ACHN (cell line): ENCODE data around the gene NPM3.
"Not testable (repeated sequence)": the region's sequence is repeated elsewhere in the genome, so short reads cannot be mapped to it uniquely, and the experiment has no call there.

Experiments
- DNase-seq: peaks from one replicate; pipeline ENCODE4 v3.0.0-alpha.2; 2015
- in situ Hi-C: cut with HindIII; loops from 2 replicates; pipeline ENCODE4 v1.10.0; 2017; ENCODE audit warnings: low sequenced_read_pairs, low pct_ligation_motif_present, low pct_unique_long_range_greater_than_20kb

NPM3 gene

DNA sequence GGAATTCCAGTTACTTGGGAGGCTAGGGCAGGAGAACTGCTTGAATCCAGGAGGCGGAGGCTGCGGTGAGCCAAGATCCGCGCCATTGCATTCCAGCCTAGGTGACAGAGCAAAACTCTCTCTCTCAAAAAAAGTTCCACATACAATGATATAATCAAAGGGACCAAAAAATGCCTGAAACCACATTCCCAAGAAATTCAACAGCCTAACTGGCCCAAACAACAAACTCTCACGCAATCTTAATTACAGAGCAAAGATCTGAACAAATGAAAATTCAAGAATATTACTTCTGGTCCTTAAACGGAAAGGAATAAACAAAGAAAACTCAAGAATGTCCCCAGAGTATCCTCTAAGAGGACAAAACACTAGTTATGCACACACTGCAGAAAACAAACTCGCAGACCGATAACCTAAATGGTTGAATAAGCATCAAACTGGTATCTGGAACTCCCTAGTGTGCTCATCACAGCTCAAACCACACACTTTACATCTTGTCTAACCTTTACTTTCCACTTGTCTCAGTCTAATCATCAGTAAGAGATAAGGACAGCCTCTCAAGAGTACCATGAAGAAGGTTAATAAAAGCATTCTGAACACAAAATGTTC lies 31.3 kb upstream of the NPM3 start:
- DNase-seq, result no peak
- in situ Hi-C loops, result no loop called here

- in situ Hi-C loops, result no loop called here
- no peak for DNase-seq
Observed at GRCh38 chr10:101812606-101813005, 29.4 kb upstream of the NPM3 start.

DNA sequence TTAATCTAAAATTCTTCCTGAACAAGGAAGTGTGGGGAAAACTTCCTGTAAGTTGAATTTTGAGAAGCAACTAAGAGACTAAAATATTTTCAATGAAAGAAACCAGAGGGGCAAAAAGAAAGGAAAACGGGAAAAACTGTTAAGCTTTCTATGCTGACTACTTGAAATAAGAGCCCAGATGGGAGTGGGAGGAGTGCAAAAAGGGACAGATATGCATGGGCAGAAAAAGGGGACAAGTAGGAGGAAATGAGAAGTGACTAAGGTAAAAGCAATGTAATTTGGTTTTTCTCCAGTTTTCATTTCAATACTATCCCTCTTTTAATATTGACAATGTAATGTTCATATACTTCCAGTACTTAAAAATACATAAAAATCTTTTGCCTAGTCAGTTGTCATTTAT lies 23.9 kb upstream of the NPM3 start:
- in situ Hi-C loops, result no loop called here
- no peak for DNase-seq

GRCh38 chr10:101803511-101803910 lies 20.3 kb upstream of the NPM3 start:
- no peak for DNase-seq
- in situ Hi-C loops, result no loop called here

DNA sequence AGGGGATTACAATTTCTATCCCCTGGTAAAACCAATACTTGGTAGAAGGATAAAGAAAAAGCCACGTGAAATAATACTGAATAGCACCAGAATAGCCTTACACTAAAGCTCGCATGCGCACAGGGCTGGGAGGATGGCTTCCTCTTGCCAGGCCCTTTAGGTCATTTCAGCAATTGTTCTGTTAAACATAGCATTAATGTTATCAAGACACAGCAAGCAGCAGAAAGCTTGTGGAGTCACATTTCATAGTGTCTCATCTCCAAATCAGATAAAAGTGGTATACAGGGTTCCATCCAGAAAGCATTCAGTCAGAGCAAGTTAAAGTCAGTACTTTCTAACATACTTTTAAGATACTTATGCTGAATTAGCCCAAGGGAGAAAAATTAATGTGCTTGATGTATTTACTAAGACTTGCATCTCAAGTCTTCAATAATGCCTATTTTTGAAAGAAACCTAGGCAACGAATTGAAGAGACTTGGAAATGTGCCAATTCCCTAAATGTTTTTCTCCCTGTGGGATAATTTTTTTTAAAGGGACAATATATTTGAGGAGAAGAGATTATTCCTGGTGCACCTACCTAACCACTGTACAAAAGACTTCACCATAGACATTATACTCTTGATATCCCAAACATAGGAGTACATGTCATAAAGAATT lies 14.3 kb upstream of the NPM3 start:
- in situ Hi-C loops, result no loop called here
- DNase-seq, result no peak

- no peak for DNase-seq
- in situ Hi-C loops, result no loop called here
Observed at GRCh38 chr10:101793526-101793925, 10.3 kb upstream of the NPM3 start.

GRCh38 chr10:101789686-101790085 lies 6.4 kb upstream of the NPM3 start:
- no peak for DNase-seq

DNA sequence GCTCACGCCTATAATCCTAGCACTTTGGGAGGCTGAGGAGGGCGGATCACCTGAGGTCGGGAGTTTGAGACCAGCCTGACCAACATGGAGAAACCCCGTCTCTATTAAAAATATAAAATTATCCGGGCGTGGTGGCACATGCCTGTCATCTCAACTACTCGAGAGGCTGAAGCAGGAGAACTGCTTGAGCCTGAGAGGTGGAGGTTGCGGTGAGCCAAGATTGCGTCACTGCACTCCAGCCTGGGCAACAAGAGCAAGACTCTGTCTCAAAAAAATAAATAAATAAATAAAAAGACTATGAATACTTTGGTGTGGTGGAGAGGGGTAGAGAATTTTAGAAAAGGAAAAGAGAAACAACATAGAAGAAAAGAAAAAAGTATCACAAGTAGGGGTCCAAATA lies 6.0 kb upstream of the NPM3 start:
- in situ Hi-C loops, DNase-seq: not testable (repeated sequence)

More at GRCh38 chr10:101789686-101790085, 6.4 kb upstream of the NPM3 start:
- in situ Hi-C loops, result no loop called here

GRCh38 chr10:101785801-101786200 lies 2.6 kb upstream of the NPM3 start:
- DNase-seq, result no peak
- in situ Hi-C loops, result no loop called here

- DNase-seq, result no peak
- in situ Hi-C loops, result no loop called here
Observed at GRCh38 chr10:101784558-101784957, 1.3 kb upstream of the NPM3 start.

- in situ Hi-C loops, result no loop called here
- peak; percentile 37 for DNase-seq
Observed at GRCh38 chr10:101783736-101784118, 481 bp upstream of the NPM3 start.

DNA sequence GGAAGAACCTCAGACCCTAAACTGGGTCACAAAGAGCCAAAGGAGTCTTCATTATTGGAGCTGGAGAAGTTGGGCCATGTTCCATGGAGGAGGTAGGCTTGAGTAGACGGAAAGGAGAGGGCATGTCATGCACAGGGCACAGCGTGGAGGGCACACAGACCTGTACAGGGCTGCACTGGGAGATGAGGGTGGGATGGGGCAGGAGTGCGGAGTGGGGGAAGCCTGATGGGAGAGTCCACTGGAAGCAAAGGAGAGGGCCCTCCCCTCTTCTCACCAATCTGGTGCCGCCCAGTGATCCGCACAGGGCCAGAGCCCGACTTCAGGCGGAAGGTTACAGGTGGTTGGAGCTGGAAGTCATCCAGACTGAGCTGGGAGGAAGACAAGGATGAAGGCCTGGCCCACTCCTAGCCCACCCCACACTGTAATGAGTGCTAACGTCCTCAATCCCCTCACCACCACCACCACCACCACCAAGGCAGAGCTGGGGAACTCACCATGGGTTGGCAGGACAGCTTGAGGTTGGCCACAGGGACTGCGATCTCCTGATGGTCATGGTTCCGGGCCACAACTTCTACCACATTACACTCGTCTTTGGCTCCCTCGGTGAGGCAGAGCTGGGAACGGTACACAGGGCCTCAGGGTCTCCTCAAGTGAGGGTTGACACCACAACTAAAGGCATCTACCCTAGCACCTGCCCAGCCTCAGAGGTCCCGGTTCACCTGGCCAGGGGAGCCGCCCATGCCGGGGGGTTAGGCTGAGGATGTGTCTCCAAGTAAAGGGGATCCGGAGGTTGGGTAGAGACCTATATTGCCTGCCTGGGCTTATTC lies 1.0 kb downstream of the NPM3 start:
- in situ Hi-C loops, result no loop called here

DNA sequence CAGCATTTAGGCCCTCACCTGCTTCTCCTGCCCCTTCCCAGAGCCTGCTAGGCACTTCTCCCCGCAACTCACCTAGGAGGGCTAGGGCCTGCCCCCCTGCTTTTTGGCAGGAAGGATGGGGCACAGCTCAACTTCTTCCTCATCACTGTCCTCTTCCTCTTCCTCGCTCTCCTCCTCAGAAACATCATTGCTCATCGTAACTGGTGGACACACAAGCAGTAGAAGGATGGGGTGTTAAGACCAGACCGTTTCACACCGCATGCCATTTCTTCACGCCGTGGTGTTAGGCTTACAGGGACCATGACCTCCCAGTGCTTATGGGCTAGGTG lies 1.6 kb downstream of the NPM3 start:
- in situ Hi-C loops, result no loop called here
- no peak for DNase-seq

More for the DNA sequence above, 1.0 kb downstream of the NPM3 start:
- DNase-seq, result no peak

DNA sequence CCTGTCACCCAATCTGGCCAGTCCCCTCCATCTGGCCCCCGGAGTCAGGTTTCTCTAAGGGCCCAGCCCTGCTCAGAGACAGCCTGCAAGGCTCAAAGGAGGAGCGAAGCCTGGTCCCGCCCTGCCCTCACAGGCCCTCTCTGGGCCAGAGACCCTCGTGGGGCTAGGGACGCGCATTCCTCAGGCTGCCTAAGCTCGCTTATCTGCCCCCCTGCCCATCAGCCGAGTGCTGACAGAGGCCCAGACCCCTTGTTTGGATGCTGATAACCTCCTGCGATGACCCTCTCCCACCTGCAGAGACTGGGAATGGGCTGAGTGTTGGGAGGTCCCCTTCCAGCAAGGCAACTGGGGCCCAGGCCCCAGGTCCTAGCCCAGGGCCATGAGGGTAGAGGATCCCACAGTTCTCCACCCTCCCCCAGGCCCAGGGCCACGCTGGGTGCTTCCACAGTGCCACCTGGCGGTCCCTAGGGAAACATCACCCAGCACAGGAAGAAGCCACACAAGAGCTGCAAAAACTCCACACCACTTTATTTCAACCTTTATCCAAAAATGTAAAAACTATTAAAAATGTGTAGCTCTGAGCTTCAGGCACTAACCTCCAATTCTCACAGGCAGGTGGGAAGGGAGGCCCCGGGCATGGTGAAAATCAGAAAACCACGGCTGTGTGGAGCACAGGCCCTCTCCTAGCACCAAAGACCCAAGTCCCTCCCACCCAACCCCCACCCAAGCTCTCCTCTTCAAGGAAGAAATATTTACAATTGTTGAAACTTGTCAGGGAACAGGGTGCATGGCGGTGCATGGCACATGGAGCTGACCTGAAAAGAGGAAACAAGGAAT lies 2.2 kb downstream of the NPM3 start:
- peak; percentile 74 for DNase-seq
- in situ Hi-C loops, result no loop called here

DNA sequence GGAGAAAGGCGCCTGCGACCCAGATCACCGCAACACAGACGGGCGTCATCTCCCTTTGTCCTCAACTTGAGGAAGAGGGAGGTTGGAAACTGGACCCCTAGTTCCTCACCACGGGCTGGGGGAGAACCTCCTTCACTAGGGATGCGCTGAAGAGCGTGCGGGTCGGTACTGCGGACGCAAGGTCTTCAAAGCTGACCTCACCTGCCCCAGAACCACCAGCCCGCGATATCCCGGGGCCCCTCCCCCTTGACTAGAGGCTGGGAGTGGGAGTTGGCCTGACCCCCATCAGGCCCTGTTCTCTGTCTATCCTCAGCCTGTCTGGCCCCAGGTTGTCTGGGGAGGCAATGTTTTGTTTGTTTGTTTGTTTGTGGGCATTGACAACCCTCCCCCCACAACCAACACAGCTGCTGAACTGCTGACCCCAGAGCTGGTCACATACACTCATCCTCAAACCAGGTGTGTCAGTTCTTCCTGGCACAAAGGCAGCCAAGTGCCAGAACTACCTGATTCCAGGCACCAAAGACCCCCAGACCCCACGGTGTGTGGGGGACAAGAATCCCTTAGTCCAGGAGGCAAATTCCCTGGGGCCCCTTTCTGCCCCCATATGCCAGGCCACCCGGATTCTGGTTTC lies 2.9 kb downstream of the NPM3 start:
- DNase-seq, result no peak
- in situ Hi-C loops, result no loop called here

DNA sequence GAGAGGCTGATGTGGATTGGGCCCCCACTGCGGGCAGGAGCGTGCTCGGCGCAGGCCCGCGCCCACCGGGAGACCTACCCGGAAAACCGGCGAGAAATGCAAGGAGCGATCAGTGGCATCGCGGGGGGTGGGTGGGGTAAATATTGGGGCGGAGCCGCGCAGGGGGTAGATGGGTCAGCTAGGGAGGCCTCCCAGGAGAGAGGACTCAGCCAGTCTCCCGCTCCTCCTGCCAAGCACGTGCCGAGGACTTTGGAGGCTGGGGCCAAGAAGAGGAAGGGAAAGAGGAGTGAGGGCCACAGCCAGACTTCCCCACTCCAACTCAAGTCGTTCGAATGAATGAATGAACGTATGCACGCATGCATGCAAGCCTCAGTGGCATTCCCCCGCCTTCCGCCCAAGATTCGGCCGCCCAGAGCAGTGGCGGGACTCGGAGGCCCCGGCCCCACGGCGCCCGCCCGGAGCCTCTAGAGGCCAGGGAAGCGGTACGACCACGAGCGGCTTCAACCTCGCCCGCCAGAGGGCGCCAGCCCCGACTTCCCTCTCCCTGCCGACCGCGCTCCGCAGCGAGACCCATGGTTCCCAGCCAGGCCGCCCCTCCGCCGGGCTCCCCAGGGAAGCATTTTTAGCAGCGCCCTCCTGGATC lies 3.6 kb downstream of the NPM3 start:
- in situ Hi-C loops, result no loop called here
- DNase-seq, result peak; percentile 77

- in situ Hi-C loops, result no loop called here
- no peak for DNase-seq
Observed at GRCh38 chr10:101778781-101779543, 4.3 kb downstream of the NPM3 start.
